H1 (cell line): ENCODE measurements around the gene GSE1. TPM values are rescaled to one million over a fixed set of nuclear protein-coding genes. Genes with fewer than 3 reads are reported as not detected.
A peak's percentile ranks its signal among the peaks of the same experiment; 100 is the strongest.

ENCODE experiments used
- CTCF ChIA-PET: fragments of 300-600 bp; sonication (Branson Sonifier 250); formaldehyde crosslinking; loops from one replicate; lab custom pipeline; 2021; ENCODE audit not compliant: partially characterized antibody; lab: Charles Lee
- POLR2A ChIA-PET: fragments of 300-600 bp; sonication (Branson Sonifier 250); formaldehyde crosslinking; loops from one replicate; lab custom pipeline; 2021; ENCODE audit warnings: inconsistent platforms; ENCODE audit not compliant: partially characterized antibody; lab: Charles Lee
- DNase-seq, 2 experiments: peaks; one replicate each; pipeline versions ENCODE4 v3.0.0 to v3.0.0-alpha.2; 2010 to 2022; ENCODE audit warnings: low spot score in 2 of 2, low read depth in 1 of 2, mixed read lengths in 1 of 2
- FAIRE-seq: peaks from 2 replicates; lab custom pipeline; 2011; peaks lifted over from hg19 to GRCh38; lab: Jason Lieb, UNC
- H2AFZ ChIP-seq: 2 replicates; pipeline ENCODE4 v1.8.1; 2012; ENCODE audit warnings: low read length, inconsistent platforms
- H2AK5ac ChIP-seq: 2 replicates; pipeline ENCODE4 v1.6.1; 2013; ENCODE audit warnings: low read depth, low read length
- H2BK120ac ChIP-seq: replicated peaks from 2 replicates; pipeline ENCODE3; 2013; ENCODE audit warnings: low read depth, low read length, inconsistent platforms
- H2BK12ac ChIP-seq: 2 replicates; pipeline ENCODE4 v1.6.1; 2013; ENCODE audit warnings: low read depth, low read length
- H2BK15ac ChIP-seq: 2 replicates; pipeline ENCODE4 v1.6.1; 2013; ENCODE audit warnings: low read length
- H2BK20ac ChIP-seq: 2 replicates; pipeline ENCODE4 v1.6.1; 2013; ENCODE audit warnings: low read length
- H2BK5ac ChIP-seq: 2 replicates; pipeline ENCODE4 v1.6.1; 2013; ENCODE audit warnings: low read depth, low read length
- H3K14ac ChIP-seq: 2 replicates; pipeline ENCODE4 v1.6.1; 2013; ENCODE audit warnings: inconsistent platforms; ENCODE audit not compliant: insufficient read length
- H3K18ac ChIP-seq: 2 replicates; pipeline ENCODE4 v1.6.1; 2013; ENCODE audit warnings: low read length; ENCODE audit errors: extremely low read depth
- H3K23ac ChIP-seq: 2 replicates; pipeline ENCODE4 v1.6.1; 2013; ENCODE audit warnings: inconsistent platforms; ENCODE audit not compliant: insufficient read length
- H3K23me2 ChIP-seq: 2 replicates; pipeline ENCODE4 v1.6.1; 2013; ENCODE audit warnings: low read depth, low read length
- H3K27ac ChIP-seq: 2 replicates; pipeline ENCODE4 v1.6.1; 2011; ENCODE audit warnings: low read depth, low read length, inconsistent platforms
- H3K27me3 ChIP-seq, 4 experiments: replicated peaks in 1 of 4; 1 replicate in 1 of 4; 2 replicates in 3 of 4; pipeline versions ENCODE4 v1.6.1 to v1.8.1; 2011 to 2013; ENCODE audit warnings: low read length in 3 of 4, mild to moderate bottlenecking in 3 of 4, inconsistent platforms in 2 of 4, mixed read lengths in 2 of 4, moderate library complexity in 1 of 4; ENCODE audit not compliant: control insufficient read depth in 3 of 4, insufficient read depth in 3 of 4; ENCODE audit errors: extremely low read depth in 1 of 4
- H3K36me3 ChIP-seq, 4 experiments: 2 replicates each; pipeline versions ENCODE4 v1.6.1 to v1.8.1; 2011 to 2013; ENCODE audit warnings: mild to moderate bottlenecking in 4 of 4, low read length in 3 of 4, moderate library complexity in 2 of 4, control low read depth in 1 of 4, inconsistent platforms in 1 of 4; ENCODE audit not compliant: insufficient read depth in 4 of 4, control insufficient read depth in 2 of 4
- H3K4ac ChIP-seq: replicated peaks from 2 replicates; pipeline ENCODE3; 2013; ENCODE audit warnings: low read length, low read depth, mixed read lengths, inconsistent platforms; ENCODE audit not compliant: insufficient read length
- H3K4me1 ChIP-seq, 4 experiments: replicated peaks in 1 of 4; 1 replicate in 1 of 4; 2 replicates in 3 of 4; pipeline versions ENCODE4 v1.6.1 to v1.8.1; 2011 to 2013; ENCODE audit warnings: low read length in 3 of 4, inconsistent platforms in 2 of 4, mixed read lengths in 1 of 4; ENCODE audit not compliant: insufficient read depth in 4 of 4, control insufficient read depth in 3 of 4
- H3K4me2 ChIP-seq, 2 experiments: 2 replicates each; pipeline versions ENCODE4 v1.6.1 to v1.8.1; 2011 to 2013; ENCODE audit warnings: low read depth in 2 of 2, low read length in 2 of 2, control low read depth in 1 of 2, inconsistent platforms in 1 of 2, mild to moderate bottlenecking in 1 of 2; ENCODE audit not compliant: insufficient read depth in 1 of 2
- H3K4me3 ChIP-seq, 4 experiments: fragments of 200-600, 300-600 bp in 1 of 4; sonication (generic), shearing (Covaris generic), sonication (Bioruptor Twin) in 1 of 4; 2 replicates each; pipeline versions ENCODE4 v1.5.1 to v1.8.1; 2011 to 2016; ENCODE audit warnings: low read length in 4 of 4, low read depth in 3 of 4, control low read depth in 2 of 4, inconsistent platforms in 2 of 4, mild to moderate bottlenecking in 2 of 4, mixed read lengths in 1 of 4, moderate library complexity in 1 of 4; ENCODE audit not compliant: insufficient read depth in 2 of 4; ENCODE audit errors: extremely low read depth in 1 of 4
- H3K56ac ChIP-seq: replicated peaks from 2 replicates; pipeline ENCODE3; 2013; ENCODE audit warnings: low read depth, mild to moderate bottlenecking, mixed read lengths, low read length, inconsistent platforms; ENCODE audit not compliant: insufficient read length
- H3K79me1 ChIP-seq: 2 replicates; pipeline ENCODE4 v1.6.1; 2013; ENCODE audit warnings: low read depth, low read length, control low read depth
- H3K79me2 ChIP-seq, 2 experiments: 2 replicates each; pipeline versions ENCODE4 v1.6.1 to v1.8.1; 2012 to 2013; ENCODE audit warnings: low read length in 2 of 2, mild to moderate bottlenecking in 2 of 2, inconsistent platforms in 1 of 2; ENCODE audit not compliant: insufficient read depth in 2 of 2, control insufficient read depth in 1 of 2
- H3K9ac ChIP-seq, 4 experiments: replicated peaks in 1 of 4; 1 replicate in 1 of 4; 2 replicates in 3 of 4; pipeline versions ENCODE4 v1.6.1 to v1.8.1; 2011 to 2013; ENCODE audit warnings: low read depth in 3 of 4, low read length in 3 of 4, control low read depth in 2 of 4, mild to moderate bottlenecking in 2 of 4, moderate library complexity in 2 of 4, inconsistent platforms in 1 of 4; ENCODE audit errors: extremely low read depth in 1 of 4
- H3K9me3 ChIP-seq, 2 experiments: 2 replicates each; pipeline versions ENCODE4 v1.6.1 to v1.8.1; 2012 to 2013; ENCODE audit warnings: mild to moderate bottlenecking in 2 of 2, moderate library complexity in 2 of 2, control low read depth in 1 of 2, inconsistent platforms in 1 of 2, low read depth in 1 of 2, low read length in 1 of 2, mixed read lengths in 1 of 2; ENCODE audit not compliant: insufficient read depth in 2 of 2
- H4K20me1 ChIP-seq, 2 experiments: replicated peaks in 1 of 2; 2 replicates each; pipeline versions ENCODE3 to v1.8.1; 2011 to 2013; ENCODE audit warnings: inconsistent platforms in 2 of 2, low read length in 2 of 2, mild to moderate bottlenecking in 1 of 2; ENCODE audit not compliant: insufficient read depth in 2 of 2, control insufficient read depth in 1 of 2
- H4K5ac ChIP-seq: 2 replicates; pipeline ENCODE4 v1.6.1; 2013; ENCODE audit warnings: low read length, low read depth, mixed read lengths, inconsistent platforms; ENCODE audit not compliant: insufficient read length
- H4K8ac ChIP-seq: 2 replicates; pipeline ENCODE4 v1.8.0; 2013; ENCODE audit warnings: mild to moderate bottlenecking, moderate library complexity, low read length, inconsistent platforms; ENCODE audit not compliant: insufficient read depth; ENCODE audit errors: extremely low read depth
- H4K91ac ChIP-seq: replicated peaks from 2 replicates; pipeline ENCODE3; 2013; ENCODE audit warnings: low read length, mixed read lengths, inconsistent platforms; ENCODE audit not compliant: insufficient read length
- EP300 ChIP-seq, 2 experiments: IDR thresholded peaks; 1 replicate in 1 of 2; 2 replicates in 1 of 2; pipeline ENCODE4 v1.6.1; 2011 to 2012; ENCODE audit warnings: low read depth in 2 of 2, low read length in 2 of 2, mild to moderate bottlenecking in 2 of 2, borderline replicate concordance in 1 of 2, inconsistent platforms in 1 of 2, moderate library complexity in 1 of 2
- SAP30 ChIP-seq: fragments of 300-600 bp; sonication (generic); IDR thresholded peaks from 2 replicates; pipeline ENCODE4 v1.7.1; 2012; ENCODE audit warnings: low read length, moderate library complexity, mild to moderate bottlenecking, inconsistent platforms; ENCODE audit not compliant: insufficient read depth, insufficient replicate concordance
- WGBS, 2 experiments: shearing (Covaris generic) in 1 of 2; methylation state at CpG; one replicate each; pipeline versions ENCODE4 v1.1.6 to v1.1.7; 2013 to 2015; ENCODE audit warnings: low lambda C conversion rate in 2 of 2, mixed read lengths in 2 of 2, inconsistent platforms in 1 of 2, low coverage in 1 of 2, missing lambda C conversion rate in 1 of 2; ENCODE audit not compliant: insufficient replicate concordance in 2 of 2, insufficient coverage in 1 of 2, insufficient read length in 1 of 2; ENCODE audit errors: extremely low coverage in 1 of 2, missing lambda C conversion rate in 1 of 2; 5-methylcytosine and 5-hydroxymethylcytosine counted together
- polyA plus RNA-seq, 7 experiments: library from polyadenylated mRNA; depleted of rRNA in 3 of 7; stranded (reverse) in 5 of 7; unstranded in 2 of 7; fragments of >200 nt in 5 of 7; fragments of 200-250 nt in 2 of 7; gene quantifications; 1 replicate in 5 of 7; 2 replicates in 1 of 7; 4 replicates in 1 of 7; pipeline versions ENCODE4 v1.2.1 to v1.2.3, GENCODE V29; 2011 to 2013; ENCODE audit warnings: missing spikeins in 2 of 7, mixed read lengths in 2 of 7
- total RNA-seq: library from RNA; stranded (reverse); fragmentation: NEBNext Ultra II Directional; extraction: Animal tissue kit (Norgen Biotek cat#: 25700); gene quantifications from 2 replicates; pipeline ENCODE4 v1.2.1, GENCODE V29; 2021

Gene GSE1
- total and polyA plus RNA-seq, 2 of the 8 experiments (the other 6 are each of a cell fraction or from before 2014, with no cell fraction given) = 26.0 to 65.6 TPM

DNA sequence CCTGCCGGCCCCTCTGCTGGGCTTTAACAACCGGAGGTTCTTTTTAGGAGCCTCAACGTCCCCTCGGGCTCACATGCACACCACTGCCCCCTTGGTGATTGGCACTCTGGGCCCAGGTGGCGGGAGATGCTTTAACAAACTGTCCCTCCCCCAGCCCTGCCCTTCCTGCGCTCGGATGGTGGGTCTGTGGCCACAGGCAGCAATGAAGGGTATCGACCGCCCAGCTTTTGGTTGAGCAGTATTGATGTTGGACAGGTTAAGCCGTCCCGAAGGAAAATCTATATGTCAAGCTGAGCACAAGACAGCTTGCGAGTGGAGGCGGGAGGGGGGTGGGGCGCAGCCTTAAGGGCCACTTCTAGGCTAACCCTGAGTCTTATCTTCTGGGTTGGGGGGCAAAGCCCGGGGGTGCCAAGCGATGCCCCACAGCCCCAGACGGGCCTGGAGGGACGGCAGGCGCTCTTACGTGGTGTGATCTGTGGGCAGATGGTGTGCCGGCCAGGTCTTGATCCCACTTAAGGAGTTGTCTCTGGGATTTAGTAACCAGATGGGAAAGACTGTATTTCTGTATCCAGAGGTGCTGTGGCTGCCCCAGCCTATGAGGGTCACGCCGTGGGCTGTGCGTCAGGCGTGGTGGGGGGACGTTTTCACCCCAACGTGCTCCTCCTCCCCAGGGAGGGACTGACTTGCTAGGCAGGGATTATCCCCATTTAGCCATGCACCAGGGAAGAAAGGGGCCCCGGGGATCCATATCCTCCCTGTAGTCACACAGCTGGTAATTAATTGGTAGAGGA lies 6.2 kb downstream of the GSE1 start:
- H4K91ac ChIP-seq = no peak overlapping the region
- H2BK5ac ChIP-seq = no peak overlapping the region
- no peak overlapping the region for H3K4me2 ChIP-seq
- no peak overlapping the region for H3K4me3 ChIP-seq
- no peak overlapping the region for H2BK120ac ChIP-seq
- peaks cover 53 to 100% of the 10 kb centered on the region in 2 experiments for H3K79me2 ChIP-seq
- no peak overlapping the region for H2BK12ac ChIP-seq
- H3K4ac ChIP-seq = no peak overlapping the region
- WGBS, 2 experiments = 86% methylated on average over 25 of the region's 28 CpGs; no CpG with 5 or more reads in 1 of the 2 experiments
- no peak overlapping the region for H4K5ac ChIP-seq
- POLR2A ChIA-PET = interaction anchor here (0.7 to 1.7 kb wide), 2 partner anchors 12 to 66 kb away, joined by 4 to 5 read pairs; no protein-coding TSS in a partner anchor
- H3K14ac ChIP-seq = no peak overlapping the region
- H3K27me3 ChIP-seq = no peaks in the 10 kb centered on the region
- peaks cover 0 to 5% (median 0%) of the 10 kb centered on the region in 4 experiments; a peak in 3 of 8 replicates for H3K36me3 ChIP-seq
- no peak overlapping the region for H2BK15ac ChIP-seq
- H3K18ac ChIP-seq = no peak overlapping the region
- H3K79me1 ChIP-seq = peaks cover 30% of the 10 kb centered on the region
- no peak overlapping the region for H2BK20ac ChIP-seq
- DNase-seq (no peak), FAIRE-seq (no peak)
- peaks cover 7% of the 10 kb centered on the region for H3K23me2 ChIP-seq
- CTCF ChIA-PET = interaction anchor here (1.0 to 6.7 kb wide), 10 partner anchors 8 to 244 kb away, joined by 3 to 93 read pairs (median 6); no protein-coding TSS in a partner anchor
- H3K27ac ChIP-seq = no peak overlapping the region
- TF ChIP-seq SAP30 (no peak), EP300 (IDR thresholded peaks at IDR 0.05; ENCODE audit: borderline replicate concordance in 1 of 2, low read depth in 2 of 2, low read length in 2 of 2) (no peak)
- H3K56ac ChIP-seq = no peak overlapping the region
- H2AK5ac ChIP-seq = no peak overlapping the region
- H3K4me1 ChIP-seq = peaks cover 4 to 37% (median 27%) of the 10 kb centered on the region in 4 experiments
- H2AFZ ChIP-seq = no peak overlapping the region
- no peak overlapping the region for H3K9ac ChIP-seq
- H4K8ac ChIP-seq = peak overlapping the region; percentile 37
- peaks cover 79 to 83% of the 10 kb centered on the region in 2 experiments for H4K20me1 ChIP-seq
- no peak overlapping the region for H3K23ac ChIP-seq
- H3K9me3 ChIP-seq = no peaks in the 10 kb centered on the region
